ENCODE measurements around the gene GLRX3. TPM values are rescaled to one million over a fixed set of nuclear protein-coding genes. Genes with fewer than 3 reads are reported as not detected.

The GLRX3 gene
- total and polyA plus RNA-seq, 7 donors, result 53.9 to 249 (median 76.9) TPM

DNA sequence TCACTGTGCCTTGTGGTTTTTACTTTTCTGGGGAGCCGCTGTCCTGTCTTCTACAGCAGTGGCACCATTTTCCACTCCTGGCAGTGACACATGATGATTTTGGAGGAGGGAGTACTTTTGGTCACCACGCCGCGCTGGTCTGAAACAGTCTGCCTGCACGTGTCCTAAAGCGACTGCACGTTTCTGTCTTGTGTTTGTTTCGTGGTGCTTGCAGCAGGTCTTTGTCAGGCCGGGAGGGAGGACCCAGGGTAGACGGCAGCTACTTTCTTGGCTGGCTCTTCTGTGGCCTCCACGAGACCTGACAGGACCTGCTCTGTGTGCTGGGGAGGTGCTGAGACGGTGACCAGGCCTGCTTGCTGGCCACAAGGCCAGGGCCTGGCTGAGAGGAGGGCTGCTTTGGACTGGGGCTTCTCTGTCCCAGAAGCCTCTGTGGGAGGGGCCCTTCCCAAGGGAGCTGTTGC is 82.0 kb downstream of the GLRX3 start:
- DNase-seq, result no peak
- Histone ChIP-seq H3K9me3 (no peaks in the 10 kb centered on the region), H3K4me3 (no peak overlapping the region), H3K27me3 (ENCODE audit: insufficient read depth in 3 of 3, low read length in 2 of 3) (no peaks in the 10 kb centered on the region), H3K36me3 (ENCODE audit: insufficient read depth in 1 of 2, low read depth in 1 of 2) (no peaks in the 10 kb centered on the region), H3K27ac (no peak overlapping the region), H3K4me1 (no peaks in the 10 kb centered on the region)
- WGBS, 3 donors, result 83 to 90% (median 88%) methylated on average over 12 of the region's 12 CpGs
- TF ChIP-seq, protein P1, sequence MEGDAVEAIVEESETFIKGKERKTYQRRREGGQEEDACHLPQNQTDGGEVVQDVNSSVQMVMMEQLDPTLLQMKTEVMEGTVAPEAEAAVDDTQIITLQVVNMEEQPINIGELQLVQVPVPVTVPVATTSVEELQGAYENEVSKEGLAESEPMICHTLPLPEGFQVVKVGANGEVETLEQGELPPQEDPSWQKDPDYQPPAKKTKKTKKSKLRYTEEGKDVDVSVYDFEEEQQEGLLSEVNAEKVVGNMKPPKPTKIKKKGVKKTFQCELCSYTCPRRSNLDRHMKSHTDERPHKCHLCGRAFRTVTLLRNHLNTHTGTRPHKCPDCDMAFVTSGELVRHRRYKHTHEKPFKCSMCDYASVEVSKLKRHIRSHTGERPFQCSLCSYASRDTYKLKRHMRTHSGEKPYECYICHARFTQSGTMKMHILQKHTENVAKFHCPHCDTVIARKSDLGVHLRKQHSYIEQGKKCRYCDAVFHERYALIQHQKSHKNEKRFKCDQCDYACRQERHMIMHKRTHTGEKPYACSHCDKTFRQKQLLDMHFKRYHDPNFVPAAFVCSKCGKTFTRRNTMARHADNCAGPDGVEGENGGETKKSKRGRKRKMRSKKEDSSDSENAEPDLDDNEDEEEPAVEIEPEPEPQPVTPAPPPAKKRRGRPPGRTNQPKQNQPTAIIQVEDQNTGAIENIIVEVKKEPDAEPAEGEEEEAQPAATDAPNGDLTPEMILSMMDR (IDR thresholded peaks at IDR 0.05), result no peak
- intact Hi-C loops (cut with DNase I), result no loop called here
- no peak for ATAC-seq

- TF ChIP-seq, protein P1 (IDR thresholded peaks at IDR 0.05), result no peak
- Histone ChIP-seq H3K27ac (no peak overlapping the region), H3K9me3 (no peaks in the 10 kb centered on the region), H3K36me3 (ENCODE audit: insufficient read depth in 1 of 2, low read depth in 1 of 2) (no peaks in the 10 kb centered on the region), H3K4me1 (no peaks in the 10 kb centered on the region), H3K4me3 (no peak overlapping the region), H3K27me3 (ENCODE audit: insufficient read depth in 3 of 3, low read length in 2 of 3) (no peaks in the 10 kb centered on the region)
- ATAC-seq (no peak), DNase-seq (no peak)
- 87 to 88% (median 87%) methylated on average over 9 of the region's 9 CpGs for WGBS, 3 donors
- intact Hi-C loops (cut with DNase I), result no loop called here
These were observed 82.7 kb downstream of the GLRX3 start for GRCh38 chr10:130218936-130219335.

DNA sequence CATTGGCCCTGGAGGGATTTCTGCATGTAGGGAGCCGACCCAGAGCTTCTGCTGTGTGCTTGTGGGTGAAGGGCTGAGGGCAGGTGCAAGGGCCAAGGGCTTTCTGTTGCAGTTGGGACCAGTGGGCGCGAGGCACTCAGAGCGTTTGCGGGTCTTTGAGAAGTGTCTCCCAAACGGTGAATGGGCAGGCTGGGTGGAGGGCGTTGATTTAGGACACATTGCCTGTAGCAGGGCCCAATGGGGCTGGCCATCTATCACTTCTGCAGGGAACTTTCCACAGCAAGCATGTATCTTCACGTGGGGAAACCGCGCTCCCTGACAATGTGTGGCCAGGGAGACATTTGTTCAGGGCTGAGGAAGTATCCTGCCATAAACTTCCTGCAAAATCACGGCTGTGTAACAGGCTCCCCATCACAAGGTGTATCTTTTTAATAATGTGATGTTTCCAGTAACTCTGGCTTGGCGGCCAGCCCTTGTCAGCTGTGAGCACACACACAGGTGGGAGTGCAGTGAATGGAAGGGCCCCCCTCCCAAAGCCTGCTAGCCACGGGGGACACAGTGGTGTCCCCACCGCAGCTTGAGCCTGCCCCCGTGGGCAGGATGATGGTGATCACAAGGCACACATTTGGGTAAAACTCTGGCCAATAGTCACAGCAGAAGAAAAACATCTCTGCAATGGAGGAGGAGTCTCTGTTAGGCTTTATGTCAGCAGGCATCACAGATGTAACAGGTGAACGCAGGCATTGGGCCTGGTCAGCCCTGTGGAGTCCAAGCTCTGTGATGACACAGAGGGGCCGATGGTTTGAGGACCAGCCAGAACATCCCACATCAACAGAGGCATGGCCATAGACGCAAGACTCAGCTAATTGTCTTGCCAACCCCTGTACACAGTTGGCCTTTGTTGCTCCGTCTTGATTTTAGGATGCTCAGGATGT is 84.3 kb downstream of the GLRX3 start:
- WGBS, 3 donors, result 82 to 88% (median 85%) methylated on average over 19 of the region's 19 CpGs
- Histone ChIP-seq H3K4me3 (no peak overlapping the region), H3K27me3 (ENCODE audit: insufficient read depth in 3 of 3, low read length in 2 of 3) (no peaks in the 10 kb centered on the region), H3K9me3 (no peaks in the 10 kb centered on the region), H3K27ac (no peak overlapping the region), H3K36me3 (ENCODE audit: insufficient read depth in 1 of 2, low read depth in 1 of 2) (no peaks in the 10 kb centered on the region), H3K4me1 (no peaks in the 10 kb centered on the region)
- intact Hi-C loops (cut with DNase I), result no loop called here
- TF ChIP-seq, protein P1 (IDR thresholded peaks at IDR 0.05), result no peak
- ATAC-seq, result no peak
- DNase-seq, result no peak

- Histone ChIP-seq H3K27me3 (ENCODE audit: insufficient read depth in 3 of 3, low read length in 2 of 3) (no peaks in the 10 kb centered on the region), H3K36me3 (ENCODE audit: insufficient read depth in 1 of 2, low read depth in 1 of 2) (no peaks in the 10 kb centered on the region), H3K9me3 (no peaks in the 10 kb centered on the region), H3K27ac (no peak overlapping the region), H3K4me3 (no peak overlapping the region), H3K4me1 (no peaks in the 10 kb centered on the region)
- intact Hi-C loops (cut with DNase I), result no loop called here
- no peak for ATAC-seq
- TF ChIP-seq, protein P1 (IDR thresholded peaks at IDR 0.05), result no peak
- DNase-seq, result no peak
- WGBS, 3 donors, result 58 to 65% (median 64%) methylated on average over 14 to 15 of the region's 15 CpGs
These were observed 85.5 kb downstream of the GLRX3 start for GRCh38 chr10:130221456-130222375.
